ENCODE results near the gene AHNAK.

The AHNAK gene

DNA sequence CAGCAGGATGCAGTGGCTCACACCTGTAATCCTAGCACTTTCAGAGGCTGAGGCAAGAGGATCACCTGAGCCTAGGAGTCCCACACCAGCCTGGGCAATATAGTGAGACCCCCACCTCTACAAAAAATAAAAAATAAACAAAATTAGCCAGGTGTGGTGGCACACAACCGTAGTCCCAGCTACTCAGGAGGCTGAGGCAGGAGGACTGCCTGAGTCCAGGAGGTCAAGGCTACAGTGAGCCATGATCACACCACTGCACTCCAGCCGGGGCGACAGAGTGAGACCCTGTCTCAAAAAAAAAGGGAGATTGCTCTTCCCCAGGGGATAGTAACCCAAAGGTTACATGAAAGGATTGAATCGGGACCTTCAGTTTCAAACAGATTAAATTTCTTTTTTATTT, 54.0 kb downstream of the AHNAK start:
- no peak for DNase-seq

DNA sequence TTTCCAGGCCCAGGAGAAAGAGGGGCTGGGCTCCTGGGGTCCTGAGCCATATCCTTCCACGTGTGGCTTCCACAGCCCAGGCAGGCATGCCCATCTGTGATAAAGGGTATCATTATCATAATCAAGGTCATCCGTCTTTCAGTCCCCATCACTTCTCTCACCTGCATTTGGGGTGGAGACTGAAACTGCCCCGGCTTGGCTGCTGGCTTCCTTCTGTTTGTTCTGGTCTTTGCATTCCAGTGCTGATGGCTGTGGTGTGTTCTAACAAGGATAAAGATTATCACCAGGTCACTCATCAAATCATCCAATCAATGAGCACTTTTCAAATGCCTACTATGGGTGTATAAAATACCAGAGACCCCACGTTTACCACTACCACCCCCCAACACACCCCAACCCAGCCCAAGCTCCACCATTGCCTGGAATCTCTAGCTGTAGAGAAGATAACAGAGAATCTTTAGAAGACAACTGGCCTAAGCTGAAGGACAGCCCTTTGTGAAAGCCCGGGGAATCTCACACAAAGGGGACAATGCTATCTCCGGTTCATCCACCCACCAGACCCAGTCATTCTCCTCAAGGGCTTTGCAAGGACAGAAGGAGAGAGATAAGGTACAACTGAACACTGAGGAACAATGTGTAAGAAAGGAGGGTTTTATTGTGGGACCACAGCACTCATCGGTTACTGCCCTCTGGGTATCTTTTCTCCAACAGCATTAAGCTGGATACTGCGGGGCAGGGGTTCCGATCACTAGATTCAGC, 54.9 kb downstream of the AHNAK start:
- no peak for DNase-seq

DNA sequence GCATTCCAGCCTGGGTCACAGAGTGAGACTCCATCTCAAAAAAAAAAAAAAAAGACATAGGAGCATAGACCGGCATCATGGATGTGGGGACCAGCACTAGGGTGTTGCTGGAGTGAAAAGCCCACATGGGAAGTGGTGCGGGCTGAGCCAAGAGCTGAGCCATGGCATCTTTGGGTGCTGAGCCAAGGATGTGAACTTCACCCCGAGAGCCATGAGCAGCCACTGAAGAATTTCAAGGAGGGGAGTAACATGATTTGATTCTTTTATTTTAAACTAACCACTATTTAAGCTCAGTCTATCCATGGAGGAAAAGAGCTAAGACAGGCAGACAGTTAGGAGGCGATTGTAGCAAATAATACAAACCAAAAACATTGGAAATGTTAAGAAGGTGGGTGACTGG, 57.4 kb downstream of the AHNAK start:
- no peak for DNase-seq

DNA sequence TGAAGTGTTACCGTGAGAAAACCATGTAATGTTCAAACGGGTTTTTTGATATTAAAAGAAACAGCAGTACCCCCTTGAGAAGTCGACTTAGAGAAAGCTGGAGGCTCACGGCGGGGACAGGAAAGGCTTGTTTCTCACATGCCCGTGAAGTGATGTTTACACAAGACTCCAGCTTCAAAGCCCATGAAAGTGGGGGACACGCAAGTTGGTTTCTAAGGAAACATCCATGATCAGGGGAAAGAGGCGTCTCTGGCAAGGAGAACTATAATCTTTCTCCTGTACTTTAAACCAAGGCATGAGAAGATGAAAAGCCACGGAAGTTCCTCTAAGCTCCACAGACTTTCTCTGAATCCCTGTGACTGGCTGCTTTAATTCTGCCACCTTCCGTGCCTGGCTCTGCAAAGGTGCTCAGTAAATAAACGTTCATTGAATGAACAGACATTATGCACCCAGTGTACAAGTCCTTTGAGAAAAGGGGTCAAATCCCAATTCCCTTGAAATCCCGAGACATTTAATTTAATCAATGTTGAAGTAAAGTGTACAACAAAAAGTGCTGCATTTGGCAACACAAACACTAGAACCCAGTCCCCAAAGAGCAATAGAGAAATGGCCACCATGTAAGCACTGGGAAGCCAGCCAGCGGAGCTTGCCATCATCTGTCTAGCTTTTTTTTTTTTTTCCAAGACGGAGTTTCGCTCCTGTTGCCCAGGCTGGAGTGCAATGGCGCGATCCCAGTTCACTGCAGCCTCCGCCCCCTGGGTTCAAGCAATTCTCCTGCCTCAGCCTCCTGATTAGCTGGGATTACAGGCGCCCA, 58.7 kb downstream of the AHNAK start:
- DNase-seq = no peak

DNA sequence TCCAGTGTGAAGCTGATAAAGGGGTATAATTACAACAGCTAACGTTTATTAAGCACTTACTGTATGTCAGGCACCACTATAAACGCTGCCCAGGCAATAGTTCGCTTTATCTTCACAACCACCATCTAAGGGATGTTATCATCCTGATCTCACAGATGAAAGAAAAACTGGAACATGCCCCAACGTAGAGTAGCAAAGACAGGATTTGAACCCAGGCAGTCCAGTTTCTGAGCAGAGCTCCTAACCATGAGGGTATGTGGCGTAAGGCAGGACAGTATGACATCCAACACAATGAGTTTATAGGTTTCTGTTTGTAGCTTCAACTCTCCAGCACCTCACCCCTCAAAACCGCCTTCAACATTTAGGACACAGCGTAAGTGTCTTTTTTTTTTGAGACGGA, 59.5 kb downstream of the AHNAK start:
- no peak for DNase-seq

DNA sequence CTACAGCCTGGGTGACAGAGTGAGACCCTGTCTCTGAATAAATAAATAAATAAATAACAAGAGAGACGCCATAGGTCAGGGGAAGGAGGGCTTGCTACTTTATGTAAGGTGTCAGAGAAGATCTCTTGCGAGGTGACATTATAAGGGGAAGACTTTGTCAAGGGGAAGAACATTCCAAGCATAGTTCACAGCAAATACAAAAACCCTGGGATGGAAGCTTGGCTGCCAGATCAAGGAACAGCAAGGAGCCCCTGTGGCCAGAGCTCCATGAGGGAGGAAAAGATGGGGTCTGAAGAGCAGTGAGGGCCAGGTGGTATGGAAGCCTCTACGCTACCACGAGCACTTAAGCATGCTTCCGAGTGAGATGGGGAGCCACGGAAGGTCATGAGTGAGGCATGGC, 62.3 kb downstream of the AHNAK start:
- no peak for DNase-seq

DNA sequence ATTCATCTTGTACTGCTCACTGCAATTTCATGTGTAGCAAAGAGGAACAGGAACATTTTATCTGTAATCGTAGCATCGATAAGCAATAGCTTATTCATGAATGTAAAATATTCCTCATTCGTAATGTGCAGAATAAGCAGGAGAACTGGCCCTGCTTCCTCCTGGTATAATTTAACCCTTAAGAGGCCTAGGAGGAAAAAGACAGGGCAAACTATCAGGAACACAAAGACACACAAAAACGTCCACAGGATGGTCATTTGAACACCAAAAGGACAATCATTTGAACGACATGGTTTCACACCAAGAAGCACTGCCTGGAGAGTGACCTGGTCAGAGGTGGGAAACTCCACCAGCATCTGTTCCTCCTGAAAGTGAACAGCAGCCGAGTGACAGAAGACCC, 63.9 kb downstream of the AHNAK start:
- DNase-seq = no peak

DNA sequence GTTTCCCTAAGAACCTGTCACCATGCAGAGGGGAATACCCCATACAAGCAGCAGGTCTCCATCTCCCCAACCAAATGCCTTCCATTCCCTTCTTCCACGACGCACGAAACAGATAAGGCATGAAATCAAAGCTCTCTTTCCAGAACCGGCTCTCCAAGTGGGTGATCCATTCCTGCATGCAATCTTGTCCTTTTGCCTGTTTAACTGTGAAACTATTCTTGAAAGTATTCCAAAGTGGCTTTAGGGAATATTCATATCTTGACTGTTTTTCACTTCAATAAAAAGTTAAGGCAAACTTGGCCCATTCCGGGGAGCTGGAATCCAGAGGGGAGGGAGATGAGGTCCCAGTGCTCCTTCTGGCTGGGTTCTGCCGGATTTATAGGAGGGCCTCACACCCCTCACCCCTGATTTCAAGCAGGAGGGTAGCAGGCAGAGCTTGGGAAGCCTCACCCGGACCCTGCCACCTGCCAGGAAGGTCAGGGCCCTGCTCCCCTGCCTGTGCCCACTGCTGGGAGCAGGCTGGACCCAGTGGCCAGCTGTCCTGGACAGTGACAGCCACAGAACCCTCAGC, 66.9 kb downstream of the AHNAK start:
- no peak for DNase-seq

DNA sequence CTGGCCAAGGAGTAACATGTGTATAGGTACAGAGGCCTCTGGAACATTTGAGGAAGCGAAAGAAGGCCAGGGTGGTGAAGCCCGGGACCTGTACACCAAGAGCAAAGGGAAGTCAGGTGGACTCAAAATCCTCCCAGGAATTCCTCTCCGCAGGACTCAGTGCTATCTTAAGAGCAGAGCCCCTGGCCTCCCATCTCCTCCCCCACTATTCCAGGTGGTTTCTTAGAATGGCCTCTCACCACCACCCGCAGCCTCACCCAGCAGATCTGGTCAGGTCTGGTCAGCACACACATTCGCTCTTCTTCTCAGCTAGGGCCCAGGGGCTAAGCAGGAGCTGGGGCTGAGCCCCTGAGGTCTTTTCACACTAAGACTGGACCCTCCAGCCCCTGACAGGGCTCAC, 68.7 kb downstream of the AHNAK start:
- DNase-seq = no peak

DNA sequence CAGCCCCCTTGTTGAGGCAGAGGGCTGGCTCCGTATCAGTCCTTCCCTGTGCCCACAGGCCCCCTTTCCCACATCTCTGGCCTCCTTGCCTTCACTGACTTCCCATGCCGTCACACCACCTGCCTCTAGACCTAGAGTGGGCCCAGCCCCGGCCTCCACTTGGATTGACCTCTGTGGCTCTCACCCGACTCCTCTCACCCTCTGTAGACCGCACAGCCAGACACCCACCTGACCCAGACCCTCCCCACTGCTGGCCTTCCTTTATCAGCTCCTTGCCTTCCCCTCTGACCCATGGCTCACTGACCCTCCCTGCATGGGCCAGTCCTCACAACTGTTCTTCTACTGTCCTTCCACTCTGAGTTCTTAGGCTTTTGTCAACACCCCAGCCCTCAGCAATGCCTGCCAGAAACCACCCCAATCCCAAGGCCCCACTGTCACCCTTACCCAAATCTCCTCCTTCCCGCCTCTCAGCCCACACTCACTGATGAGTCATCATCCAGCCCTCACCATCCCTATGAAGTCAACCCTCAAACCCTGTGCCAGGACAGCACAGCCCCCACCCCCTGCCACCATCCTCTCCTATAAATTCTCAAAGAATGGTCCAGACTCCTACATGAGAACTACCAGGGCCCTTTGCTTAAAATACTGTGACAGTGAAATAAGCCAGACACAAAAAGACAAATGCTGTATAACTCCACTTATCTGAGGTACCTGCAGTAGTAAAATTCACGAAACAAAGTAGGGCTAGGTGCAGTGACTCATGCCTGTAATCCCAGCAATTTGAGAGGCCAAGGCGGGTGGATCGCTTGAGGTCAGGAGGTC, 74.3 kb downstream of the AHNAK start:
- no peak for DNase-seq

DNA sequence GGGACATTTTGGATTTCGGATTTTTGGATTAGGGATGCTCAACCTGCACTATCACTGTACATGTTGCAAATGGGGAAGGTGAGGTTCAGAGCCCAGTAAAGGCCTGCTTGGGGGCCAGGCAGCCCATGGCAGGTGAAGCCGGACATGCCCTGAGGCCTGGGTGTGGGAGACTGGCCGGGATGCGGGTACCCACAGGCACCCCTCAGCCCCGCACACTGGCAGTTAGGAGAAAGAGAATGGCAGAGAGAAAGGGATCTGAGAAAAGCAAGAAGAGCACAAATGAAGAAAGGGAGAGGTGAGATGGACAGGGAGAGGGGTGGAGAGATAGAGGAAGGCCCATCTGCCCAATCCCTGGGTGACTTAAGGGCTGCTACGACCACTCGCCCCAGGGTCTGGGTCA, 75.0 kb downstream of the AHNAK start:
- DNase-seq = no peak

DNA sequence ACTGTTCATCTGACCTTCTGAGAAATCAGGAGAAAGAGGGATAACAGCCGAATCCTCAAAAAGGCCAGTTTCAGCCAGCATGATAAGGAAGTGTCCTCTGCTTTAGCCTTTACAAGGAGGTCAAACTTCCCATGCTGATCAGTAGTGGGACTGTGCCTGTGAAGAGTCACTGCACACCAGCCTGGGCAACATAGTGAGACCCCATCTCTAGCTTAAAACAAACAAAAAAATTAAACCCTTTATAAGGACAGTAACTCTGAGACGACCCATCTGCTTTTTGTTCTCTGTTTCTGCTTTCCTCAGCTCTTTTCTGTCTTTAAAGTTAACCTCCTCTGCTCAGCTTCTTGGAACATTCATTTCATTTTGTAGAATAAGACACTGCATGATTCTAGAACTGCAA, 78.0 kb downstream of the AHNAK start:
- no peak for DNase-seq

DNA sequence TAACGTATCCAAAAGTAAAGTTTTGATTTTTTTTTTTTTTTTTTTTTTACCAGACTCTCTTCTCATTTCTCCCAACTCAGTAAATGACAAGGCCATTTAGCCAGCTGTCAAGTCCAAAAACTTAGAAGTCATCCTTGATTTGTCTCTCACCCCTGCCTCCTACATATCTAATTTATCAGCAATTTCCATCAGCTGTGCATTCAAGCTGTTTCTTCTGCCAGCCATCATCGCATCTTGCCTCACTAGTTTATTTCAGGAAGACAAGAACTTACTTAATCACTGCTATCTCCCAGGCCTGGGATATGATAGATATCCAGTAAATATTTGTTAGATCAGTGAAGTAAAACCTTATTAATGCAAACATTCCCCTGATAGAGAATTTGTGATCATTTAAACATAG, 80.2 kb downstream of the AHNAK start:
- DNase-seq = no peak

DNA sequence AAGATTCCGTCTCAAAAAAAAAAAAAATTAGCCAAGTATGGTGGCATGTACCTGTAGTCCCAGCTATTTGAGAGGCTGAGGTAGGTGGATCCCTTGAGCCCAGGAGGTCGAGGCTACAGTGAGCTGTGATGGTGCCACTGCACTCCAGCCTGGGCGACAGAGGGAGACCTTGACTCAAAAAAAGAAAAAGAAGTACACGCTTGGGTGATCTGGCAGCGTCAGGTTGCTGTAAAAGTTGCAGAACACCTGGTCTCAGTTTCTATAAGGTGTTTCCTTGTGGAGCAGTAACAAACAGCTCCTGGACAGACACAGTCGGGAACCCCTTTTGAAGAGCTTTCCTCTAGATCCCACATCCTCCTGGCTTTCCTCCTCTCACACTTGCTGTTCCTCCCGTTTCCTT, 82.0 kb downstream of the AHNAK start:
- DNase-seq = no peak

DNA sequence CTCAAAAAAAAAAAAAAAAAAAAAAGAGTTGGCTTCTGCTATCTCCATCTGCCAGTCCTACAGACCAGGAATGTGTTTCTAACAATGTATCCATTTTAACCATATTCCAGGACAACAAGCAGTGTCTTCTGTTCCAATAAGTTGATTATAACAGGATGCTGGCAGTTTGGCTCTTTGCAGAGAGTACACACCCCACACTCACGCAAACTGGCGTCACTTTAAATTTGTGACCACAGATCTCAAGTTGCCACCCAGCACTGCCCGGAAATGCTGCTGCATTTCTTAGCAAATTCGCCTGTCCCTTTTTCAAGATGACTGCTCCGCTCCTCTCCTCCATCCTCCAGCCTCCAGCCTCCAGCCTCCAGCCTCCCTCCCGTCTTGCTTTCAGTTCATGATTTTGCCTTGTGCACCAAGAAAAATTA, 83.5 kb downstream of the AHNAK start:
- no peak for DNase-seq

DNA sequence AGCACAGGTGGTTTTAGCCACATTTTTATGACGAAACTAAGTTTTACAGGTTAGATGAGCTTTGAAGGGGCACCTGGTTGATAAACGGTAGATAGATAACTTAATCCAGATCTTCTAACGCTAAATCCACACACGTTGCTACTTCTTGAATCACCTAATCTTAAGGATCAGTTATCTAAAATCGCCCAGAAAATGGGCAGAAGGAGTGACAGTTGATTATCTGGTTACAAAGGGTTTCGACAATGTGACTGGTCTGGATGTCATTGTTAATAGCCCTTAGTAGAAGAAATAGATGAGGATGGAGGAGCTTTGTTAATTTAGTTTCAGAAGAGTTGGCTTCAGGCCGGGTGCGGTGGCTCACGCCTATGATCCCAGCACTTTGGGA, 84.1 kb downstream of the AHNAK start:
- no peak for DNase-seq

DNA sequence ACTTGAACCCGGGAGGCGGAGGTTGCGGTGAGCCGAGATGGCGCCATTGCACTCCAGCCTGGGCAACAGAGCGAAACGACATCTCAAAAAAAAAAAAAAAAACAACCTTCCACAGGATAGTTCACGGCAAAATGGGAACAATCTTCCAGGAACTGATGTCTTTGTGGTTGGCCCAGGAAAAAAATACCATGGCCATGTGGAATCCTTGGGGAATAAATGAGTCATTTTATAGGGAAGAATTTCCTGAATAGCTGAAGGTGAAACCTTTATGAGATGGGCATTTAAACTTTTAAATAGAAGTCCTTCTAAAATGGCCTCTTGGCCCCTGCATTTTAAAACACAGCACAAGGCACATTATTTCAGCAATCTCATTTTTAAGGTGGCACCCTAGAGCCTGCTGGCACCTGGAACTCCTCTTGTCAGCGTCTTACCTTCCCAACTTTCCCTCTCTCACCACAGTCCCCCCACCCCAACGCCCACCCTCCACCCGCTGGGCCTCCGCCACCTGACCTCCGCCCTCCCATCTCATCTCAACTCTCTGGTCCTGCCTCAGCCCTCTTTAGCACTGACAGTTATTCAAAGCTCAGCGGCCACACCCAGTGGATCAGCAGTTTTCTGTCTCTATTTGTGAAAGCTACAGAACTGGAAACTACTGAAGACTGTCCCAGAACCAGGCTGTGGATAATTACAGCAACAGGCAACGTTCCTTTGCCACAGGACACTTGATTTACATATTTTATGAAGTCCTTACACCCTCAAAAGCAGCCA, 84.7 kb downstream of the AHNAK start:
- DNase-seq = no peak

DNA sequence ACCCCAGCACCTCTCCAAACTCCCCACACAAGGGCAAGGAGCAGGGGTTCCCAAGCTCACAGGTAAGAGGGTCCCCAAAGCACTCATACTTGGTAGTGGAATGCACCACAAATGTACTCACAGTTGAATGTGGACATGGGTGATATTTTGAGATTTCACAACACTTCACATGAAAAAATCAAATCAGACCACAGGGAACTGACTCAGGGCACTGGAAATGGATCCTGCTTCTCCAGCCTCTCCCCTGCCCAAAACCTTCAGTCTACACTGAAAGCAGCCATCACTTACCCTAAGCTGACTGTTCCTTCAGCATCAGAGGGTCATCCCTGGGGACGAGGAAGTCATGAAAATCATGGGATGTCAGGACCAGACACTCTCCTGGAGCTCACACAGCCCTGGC, 87.5 kb downstream of the AHNAK start:
- DNase-seq = no peak

DNA sequence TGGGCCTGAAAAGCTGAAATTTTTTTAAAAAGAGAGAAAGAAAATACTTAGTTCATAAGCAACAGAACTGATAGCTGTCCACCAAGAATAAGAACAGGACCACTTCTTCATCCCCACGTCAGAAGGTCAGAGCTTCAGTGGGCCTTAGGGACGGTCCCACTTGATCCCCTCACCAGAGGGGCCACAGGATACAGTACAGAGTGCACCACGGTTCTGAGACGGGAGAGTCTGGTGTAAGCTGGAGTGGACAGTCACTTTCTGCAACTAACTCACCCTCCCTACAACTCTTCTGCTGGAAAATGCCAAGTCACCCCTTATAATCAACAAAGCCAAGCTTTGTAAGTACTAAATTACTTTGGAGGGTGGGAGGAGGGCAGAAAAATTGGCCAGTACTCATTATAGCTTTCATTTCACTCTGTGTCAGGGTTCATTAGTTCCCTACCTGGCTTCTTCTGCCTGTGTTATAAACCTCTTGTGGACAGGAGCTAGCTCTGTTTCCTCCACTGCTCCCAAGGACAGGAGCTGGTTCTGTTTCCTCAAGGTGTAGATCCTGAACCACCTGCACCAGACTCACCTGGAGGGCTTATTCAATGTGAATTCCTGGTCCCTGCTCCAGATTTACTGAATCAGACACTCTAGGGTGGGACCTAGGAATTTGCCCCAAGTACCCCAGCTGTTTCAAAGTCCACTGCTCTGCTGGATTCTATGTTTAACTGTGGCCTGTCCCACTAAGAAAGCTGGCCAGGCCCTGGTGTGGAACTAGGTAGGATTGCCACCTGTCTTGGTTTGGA, 88.2 kb downstream of the AHNAK start:
- no peak for DNase-seq

DNA sequence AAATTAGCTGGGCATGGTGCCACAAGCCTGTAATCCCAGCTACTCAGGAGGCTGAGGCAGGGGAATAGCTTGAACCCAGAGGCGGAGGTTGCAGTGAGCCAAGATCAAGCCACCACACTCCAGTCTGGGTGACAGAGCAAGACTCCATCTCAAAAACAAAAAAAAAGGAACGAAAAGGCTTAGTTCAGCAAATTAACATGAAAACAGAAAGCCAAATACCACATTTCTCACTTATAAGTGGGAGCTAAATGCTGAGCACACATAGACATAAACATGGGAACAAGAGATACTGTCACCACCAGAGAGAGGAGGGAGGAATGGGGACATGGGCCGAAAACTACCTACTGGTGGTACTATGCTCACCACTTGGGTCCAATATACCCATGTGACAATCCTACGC, 89.1 kb downstream of the AHNAK start:
- DNase-seq = no peak

DNA sequence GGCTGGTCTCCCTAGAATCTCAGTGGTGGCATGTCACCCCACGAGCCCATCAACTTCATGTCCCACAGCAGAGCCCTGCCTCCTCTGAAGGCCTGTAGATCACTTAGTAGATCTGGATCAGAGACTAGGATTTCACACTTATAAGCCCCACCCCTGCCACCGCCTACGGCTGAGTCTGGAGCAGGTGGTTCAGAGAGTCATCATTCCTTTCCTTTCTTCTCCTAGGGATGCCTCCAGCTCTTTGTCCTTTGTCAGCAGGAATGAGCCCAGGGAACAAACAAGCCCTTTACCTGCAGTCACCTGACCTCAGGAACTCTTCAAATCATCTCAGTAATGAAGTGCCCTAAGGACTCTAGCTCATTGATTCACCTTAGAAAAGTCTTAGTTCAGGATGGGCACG, 90.0 kb downstream of the AHNAK start:
- no peak for DNase-seq
